HG03457 (cell line): Measurements from ENCODE around the gene FHIP2A.
"Not testable (repeated sequence)": the region's sequence is repeated elsewhere in the genome, so short reads cannot be mapped to it uniquely, and the experiment has no call there.

Source experiments
- ATAC-seq: cut with Tn5 transposase; IDR thresholded peaks from one replicate; pipeline ENCODE4 v1.9.1; 2021; ENCODE audit warnings: moderate number of reproducible peaks; ENCODE audit not compliant: unreplicated experiment

FHIP2A gene, protein sequence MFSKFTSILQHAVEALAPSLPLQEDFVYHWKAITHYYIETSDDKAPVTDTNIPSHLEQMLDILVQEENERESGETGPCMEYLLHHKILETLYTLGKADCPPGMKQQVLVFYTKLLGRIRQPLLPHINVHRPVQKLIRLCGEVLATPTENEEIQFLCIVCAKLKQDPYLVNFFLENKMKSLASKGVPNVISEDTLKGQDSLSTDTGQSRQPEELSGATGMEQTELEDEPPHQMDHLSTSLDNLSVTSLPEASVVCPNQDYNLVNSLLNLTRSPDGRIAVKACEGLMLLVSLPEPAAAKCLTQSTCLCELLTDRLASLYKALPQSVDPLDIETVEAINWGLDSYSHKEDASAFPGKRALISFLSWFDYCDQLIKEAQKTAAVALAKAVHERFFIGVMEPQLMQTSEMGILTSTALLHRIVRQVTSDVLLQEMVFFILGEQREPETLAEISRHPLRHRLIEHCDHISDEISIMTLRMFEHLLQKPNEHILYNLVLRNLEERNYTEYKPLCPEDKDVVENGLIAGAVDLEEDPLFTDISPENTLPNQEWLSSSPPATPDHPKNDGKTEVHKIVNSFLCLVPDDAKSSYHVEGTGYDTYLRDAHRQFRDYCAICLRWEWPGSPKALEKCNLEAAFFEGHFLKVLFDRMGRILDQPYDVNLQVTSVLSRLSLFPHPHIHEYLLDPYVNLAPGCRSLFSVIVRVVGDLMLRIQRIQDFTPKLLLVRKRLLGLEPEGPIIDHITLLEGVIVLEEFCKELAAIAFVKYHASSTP

DNA sequence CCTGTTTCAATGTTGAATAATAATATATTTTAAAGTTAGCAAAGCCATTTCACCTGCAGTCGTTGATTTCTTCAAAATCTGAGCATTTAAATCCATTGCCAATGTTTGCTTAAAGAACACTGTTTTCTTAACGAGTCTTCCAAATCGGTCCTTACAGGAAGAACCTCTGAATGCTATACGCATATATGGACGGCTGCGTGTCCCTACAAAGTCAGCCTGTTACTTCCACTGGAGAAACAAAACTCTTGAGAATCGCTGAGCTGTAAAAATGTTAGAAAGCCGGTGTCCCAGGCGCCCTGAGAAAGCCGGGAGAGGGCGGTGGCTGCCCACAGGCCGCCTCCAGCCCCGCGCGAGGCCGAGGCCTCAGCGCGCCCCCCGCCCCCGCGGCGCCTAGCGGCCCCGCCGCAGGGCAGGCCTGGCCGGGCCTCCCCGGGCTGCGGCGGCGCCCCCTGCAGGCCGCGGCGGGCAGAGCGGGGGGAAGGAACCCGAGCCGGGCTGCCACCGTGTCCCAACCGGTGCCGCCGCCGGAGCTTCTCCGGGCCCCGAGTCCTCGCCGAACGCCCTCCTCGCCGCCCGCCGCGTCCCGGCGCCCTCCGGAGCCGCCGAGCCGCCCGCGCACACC lies at the start of gene FHIP2A:
TSS of gene FHIP2A (plus strand) at position 488 of the 622 bp plus-strand sequence. CDS start 299 bp downstream, outside the sequence.
- ATAC-seq, result peak; percentile 83

DNA sequence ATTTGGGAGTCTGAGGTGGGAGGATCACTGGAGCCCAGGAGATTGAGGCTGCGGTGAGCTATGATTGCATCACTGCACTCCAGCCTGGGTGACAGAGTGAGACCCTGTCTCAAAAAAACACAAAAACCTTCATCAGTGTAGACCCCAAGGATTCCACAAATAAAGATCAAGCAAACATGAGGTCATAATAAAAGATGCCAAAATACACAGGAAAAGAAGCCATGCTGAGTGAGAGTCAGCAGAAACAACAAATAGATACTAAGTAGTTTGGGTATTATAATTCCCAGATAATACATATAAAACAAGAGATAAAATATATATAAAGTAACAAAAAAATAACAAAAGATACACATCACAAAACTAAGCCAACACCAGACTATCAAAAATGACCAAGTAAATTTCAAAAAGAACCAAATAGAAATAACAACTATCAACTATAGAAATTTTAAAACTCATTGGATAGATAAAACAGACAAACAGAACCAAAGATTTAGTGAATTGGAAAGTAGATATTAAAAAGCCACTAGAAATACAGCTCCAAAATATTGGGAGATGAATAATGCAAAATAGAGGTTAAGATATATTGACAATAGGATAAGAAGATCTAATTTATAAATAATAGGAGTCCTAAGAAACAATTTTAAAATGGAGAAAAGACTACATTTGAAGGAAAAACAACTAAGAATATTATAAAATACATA lies 48.9 kb upstream of the FHIP2A start:
- no peak for ATAC-seq

DNA sequence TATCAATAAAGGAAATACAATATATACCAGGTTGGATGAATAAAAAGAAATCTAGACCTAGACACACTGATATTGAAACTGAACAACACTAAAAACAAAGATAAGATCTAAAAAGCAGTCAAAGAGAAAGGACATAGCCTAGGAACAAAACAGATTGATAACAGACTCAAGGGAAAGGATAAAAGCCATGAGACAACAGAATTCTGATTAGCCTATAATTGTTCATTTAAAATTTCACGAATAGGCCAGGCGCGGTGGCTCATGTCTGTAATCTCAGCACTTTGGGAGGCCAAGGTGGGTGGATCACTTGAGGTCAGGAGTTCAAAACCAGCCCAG lies 48.4 kb upstream of the FHIP2A start:
- ATAC-seq, result no peak

DNA sequence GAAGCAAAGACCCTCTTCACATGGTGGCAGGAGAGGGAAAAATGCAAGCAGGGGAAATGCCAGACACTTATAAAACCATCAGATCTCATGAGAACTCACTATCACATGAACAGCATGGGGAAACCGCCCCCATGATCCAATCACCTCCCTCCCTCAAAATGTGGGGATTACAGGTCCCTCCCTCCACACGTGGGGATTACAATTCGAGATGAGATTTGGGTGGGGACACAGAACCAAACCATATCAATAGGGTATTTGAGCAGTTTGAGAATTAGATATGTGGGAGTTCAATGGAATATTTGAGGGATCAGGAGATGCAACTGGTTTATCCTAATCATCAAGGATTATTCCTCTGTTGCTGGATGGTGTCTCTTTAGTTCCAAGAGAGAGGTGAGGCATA lies 46.5 kb upstream of the FHIP2A start:
- not testable (repeated sequence) for ATAC-seq

DNA sequence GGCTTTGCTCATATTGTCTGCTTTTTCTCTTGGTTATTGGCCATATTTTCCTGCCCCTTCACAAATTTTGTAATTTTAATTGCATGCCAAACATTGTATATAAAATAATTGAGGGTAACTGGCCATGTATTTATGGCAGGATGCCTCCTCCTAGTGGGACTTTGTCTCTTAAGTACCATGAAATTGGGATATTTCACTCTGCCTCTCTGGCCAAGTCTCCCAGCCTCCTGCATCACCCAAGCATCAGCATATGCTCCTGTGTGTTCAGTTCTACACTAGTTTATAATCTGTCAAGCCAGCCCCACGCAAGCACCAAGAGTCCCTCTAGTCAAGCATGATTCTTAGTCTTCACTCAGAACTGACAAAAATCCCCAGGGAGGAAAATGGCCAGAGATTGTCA lies 44.2 kb upstream of the FHIP2A start:
- ATAC-seq, result no peak

DNA sequence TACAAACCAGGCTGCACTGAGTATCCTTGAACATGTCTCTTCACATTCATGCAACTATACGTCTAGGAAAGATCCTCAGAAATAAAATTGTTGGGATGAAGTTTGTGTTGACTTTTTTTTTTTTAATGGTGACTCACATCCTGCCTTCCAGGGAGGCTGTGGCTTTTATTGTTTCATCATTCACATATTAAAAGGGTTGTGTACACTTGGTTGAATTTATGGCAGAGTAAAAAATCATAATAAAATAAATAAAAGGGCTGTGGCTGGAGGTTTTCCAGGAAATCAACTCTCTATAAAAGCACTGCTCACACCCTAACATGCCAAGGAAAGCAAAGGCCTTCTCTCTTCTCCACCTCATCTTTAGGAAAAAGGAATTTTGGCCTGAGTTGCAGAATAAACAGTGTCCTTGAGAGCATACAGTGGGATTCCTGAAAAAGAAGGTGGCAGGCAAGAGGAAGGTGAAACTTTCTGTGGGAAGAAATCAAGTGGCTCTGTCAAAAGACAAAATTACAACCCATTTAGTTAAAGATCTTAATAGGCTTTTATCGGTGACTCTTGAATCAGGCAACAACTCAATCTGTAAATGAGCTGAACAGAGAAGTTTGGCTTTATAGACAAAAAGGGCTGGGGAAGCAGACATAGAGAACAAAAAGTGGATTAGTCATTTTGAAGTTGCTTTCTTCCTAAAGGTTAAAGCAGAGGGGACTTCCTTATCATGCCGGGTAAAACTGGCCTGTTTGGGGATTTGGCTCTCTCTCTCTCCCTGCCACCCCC lies 41.6 kb upstream of the FHIP2A start:
- ATAC-seq, result no peak

DNA sequence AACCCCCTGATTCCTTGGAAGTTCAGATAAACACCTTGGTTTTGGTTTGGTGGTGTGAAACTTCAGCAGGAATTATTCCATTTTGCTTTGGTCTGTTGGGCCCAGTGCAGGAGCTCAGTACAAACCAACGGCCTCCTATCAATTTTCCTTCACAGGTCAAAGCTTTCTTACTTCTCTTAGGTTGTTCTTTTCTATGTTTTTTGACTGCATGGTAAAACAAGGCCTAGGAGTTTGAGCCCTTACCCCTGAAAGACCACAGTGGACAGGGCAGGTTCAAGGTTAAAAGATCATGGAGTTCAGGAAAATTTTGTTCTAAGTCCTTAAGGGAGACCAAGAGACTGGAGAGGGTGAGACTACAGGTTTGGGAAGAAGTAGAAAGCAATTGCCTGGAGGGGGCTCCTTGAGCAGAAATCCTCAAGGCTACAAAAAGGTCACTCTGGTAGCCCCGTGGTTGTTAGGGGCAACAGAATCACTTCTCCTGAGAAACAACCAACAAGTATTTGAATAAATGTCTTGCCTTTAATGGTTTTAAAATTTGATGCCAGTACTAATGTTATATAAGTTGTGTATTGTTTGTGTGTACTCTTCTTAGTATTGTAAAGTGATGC lies 40.9 kb upstream of the FHIP2A start:
- no peak for ATAC-seq

DNA sequence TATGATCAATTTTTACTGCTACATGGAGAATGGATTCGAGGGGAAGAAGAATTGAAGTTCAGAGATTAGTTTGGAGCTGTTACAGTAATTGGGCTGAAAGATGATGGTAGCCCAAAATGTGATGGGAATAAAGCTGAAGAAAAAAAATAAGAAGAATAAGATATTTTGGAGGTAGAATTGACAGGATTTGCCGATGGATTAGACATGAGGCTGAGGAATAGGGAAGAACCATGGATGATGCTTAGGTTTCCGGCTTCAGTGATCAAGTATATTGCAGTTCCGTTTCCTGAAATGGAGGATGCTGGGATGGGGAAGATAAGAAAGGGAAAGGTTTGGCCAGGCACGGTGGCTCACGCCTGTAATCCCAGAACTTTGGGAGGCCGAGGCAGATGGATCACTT lies 38.9 kb upstream of the FHIP2A start:
- no peak for ATAC-seq

DNA sequence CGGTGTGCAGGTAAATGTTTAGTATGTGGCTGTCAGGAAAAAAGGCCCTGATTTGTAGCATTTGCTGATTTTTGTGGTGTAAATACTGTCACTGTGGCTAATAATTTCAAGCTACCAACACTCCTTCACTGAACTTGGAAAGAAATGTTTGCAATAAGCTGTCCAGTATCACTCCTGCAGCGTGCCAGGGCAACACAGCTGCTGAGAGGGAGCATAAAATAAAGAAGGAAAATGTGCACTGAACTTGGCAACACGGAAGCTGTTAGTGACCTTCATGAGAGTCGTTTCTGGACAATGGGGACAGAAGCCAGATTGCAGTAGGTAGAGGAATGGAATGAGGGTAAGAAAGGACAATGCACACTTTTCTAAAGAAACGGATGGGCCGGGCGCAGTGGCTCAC lies 37.9 kb upstream of the FHIP2A start:
- ATAC-seq, result no peak

DNA sequence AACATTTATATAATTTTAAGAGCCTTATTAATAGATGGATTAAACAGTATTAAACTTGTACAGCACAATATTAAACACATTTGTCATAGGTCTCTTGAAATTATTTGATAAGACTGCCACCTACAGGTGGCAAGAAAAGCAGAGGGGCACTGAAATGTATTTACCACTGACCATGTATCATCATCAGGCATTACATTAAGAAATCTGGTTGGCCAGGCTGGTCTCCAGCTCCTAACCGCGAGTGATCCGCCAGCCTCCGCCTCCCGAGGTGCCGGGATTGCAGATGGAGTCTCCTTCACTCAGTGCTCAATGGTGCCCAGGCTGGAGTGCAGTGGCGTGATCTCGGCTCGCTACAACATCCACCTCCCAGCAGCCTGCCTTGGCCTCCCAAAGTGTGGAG lies 35.1 kb upstream of the FHIP2A start:
- ATAC-seq, result not testable (repeated sequence)

DNA sequence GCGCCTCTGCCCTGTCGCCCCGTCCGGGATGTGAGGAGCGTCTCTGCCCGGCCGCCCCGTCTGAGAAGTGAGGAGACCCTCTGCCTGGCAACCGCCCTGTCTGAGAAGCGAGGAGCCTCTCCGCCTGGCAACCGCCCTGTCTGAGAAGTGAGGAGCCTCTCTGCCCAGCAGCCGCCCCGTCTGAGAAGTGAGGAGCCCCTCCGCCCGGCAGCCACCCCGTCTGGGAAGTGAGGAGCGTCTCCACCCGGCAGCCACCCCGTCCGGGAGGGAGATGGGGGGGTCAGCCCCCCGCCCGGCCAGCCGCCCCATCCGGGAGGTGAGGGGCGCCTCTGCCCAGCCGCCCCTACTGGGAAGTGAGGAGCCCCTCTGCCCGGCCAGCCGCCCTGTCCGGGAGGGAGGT lies 34.4 kb upstream of the FHIP2A start:
- ATAC-seq, result not testable (repeated sequence)

DNA sequence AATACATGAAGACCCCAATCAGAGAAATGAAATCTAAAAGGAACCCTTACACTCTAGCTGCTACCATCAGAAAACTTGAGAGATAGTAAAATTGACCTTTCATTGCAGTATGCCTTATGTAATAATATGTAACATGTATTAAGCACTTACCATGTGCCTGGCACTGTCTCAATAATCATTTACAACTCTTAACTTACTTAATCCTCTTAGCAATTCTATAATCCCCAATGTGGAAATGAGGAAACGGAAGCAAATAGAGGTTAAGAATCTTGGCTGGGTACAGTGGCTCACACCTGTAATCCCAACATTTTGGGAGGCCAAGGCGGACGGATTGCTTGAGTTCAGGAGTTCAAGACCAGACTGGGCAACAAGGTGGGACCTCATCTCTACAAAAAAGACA lies 29.8 kb upstream of the FHIP2A start:
- ATAC-seq, result no peak

DNA sequence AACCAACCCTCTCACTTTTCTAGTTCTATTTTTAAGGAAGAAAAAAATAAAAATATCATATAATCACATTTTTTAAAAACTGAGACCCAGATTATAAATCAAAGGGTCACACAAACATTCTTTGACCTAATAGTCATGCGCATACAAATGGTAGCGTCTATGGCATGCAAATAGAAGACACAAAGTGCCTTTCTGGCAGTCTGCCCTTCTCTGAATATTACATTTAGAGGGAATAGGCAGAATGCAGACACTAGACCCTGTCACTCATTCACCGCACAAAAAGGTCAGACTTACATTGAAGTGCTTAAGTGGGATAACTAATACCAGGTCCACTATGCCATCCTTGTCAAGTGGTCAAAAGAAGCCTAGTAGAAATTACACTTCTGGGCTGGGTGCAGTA lies 26.5 kb upstream of the FHIP2A start:
- no peak for ATAC-seq

DNA sequence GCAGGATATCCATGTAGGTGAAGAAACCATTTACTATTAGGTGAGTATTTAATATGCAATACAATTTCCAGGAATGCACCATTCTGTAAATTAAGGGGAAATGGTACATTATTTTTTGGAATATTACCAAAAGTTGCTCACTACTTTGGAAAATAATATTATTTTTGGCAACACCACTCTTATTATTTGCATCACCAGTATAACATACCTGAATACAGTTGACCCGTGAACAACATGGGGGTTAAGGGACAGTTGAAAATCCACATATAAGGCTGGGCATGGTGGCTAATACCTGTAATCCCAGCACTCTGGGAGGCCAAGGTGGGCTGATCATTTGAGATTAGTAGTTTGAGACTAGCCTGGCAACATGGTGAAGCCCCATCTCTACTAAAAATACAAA lies 21.2 kb upstream of the FHIP2A start:
- no peak for ATAC-seq

DNA sequence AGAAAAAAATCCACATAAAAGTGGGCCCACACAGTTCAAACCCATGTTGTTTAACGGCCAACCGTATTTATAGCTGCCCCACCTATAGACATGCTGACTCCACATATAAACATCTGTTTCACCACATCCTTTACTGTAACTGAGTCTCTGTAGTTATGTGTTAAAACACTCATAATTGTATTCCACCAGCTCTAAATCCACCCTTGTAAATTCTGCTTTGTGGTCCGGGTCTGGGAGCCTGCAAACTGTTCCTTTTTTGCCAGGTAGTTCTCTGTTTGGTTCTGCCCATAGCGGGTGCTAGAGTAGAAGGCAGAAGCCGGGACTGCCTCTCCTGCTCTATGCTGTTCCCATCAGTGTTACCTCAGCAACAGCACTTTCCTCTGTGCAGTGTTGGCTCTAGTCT lies 20.2 kb upstream of the FHIP2A start:
- ATAC-seq, result no peak

DNA sequence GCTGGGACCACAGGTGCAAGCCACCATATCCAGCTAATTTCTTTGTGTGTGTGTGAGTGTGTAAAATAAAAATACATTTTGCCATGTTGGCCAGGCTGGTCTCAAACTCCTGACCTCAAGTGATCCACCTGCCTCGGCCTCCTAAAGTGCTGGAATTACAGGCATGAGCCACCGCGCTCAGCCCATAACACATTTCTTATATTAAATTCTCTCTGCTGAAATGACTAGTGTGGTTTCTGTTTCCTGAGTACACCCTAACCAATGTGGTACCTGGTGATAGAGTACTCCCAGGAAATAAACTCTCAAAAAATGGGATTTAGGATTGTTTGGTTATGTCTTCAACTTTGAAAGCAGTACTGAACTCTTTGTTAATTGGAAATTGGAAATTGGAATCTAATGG lies 19.4 kb upstream of the FHIP2A start:
- ATAC-seq, result no peak

DNA sequence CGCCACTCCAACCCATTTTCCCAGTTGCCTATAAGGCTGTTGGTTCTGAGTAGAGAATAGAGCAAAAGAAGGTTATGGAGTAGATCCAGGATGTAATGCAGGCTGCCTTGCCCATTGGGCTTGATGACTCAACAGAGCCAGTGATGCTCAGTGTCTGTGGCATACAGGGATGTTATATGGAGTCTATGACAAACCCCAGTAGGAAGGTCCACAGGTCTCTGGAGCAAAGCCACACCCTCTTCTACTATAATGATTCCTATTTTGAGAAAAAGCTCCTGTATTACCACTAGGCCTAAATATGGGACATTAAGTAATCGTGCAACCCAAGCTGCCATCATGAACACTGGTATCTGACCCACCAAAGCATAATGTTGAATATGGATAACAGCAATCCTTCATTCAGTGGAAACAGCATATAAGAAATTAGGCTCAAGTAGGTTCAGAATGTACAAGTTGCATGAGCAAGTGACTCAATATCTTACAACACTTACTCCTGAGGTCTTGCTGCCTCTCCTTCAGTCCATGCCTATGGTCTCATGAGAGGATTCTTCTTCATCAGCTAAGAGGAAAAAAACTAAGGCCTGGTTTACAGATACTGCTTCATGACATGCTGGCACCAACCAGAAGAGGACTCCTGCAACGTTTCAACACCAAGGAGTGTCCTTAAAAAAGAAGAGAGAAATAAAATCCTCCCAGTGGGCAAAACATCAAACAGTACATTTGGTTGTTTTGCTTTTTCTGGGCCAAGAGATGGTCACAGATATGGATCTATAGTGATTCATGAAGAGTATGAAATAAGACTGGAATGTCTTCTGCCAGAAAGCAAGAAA lies 14.8 kb upstream of the FHIP2A start:
- no peak for ATAC-seq

DNA sequence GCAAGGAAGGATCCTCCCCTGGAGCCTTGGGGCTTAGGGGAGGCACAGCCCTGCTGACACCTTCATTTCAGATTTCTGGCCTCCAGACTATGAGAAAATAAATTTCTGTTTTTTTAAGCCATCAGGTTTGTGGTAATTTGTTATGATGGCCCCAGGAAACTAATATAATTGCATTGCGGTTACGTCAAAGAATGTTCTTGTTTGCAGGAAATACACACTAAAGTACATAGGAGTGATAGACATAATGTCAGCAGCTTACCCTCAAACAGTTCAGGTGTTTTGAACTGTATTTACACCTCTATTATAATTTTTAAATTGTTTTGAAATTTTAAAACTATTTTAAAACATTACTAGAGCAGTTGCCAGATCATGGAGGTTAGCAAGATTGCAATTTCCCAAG lies 12.6 kb upstream of the FHIP2A start:
- no peak for ATAC-seq

DNA sequence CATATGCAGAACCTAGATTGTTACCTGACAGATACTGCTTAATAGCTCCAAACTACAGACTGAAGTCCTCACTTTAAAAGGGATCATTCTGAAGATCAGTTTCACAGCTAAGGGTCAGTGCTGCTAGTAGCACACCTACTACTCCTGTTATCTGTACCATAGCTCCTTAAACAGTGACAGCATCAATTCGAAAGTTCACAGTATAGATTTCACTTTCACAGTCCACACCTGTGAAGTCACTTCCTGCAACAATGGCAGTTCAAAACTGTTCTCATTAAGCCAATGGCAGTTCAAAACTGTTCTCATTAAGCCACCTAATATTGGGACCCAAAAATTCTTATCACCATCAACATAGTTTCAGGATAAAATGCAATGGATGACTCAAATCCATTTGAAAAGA lies 10.7 kb upstream of the FHIP2A start:
- peak; percentile 99 for ATAC-seq
